Bronchial epithelial cell (primary cell): ENCODE results near the gene CDH13. TPM values are rescaled to one million over a fixed set of nuclear protein-coding genes. Genes with fewer than 3 reads are reported as not detected.

ENCODE experiments used
- DNase-seq: peaks from one replicate; pipeline ENCODE4 v3.0.0-alpha.2; 2010; ENCODE audit warnings: low read depth
- FAIRE-seq: peaks from 2 replicates; lab custom pipeline; 2011; peaks lifted over from hg19 to GRCh38; lab: Jason Lieb, UNC
- H3K27me3 ChIP-seq: 2 replicates; pipeline ENCODE4 v1.5.1; 2011; ENCODE audit warnings: low read length; ENCODE audit not compliant: control insufficient read depth, insufficient read depth
- H3K36me3 ChIP-seq: 2 replicates; pipeline ENCODE4 v1.5.1; 2011; ENCODE audit warnings: low read length; ENCODE audit not compliant: control insufficient read depth, insufficient read depth
- H3K4me3 ChIP-seq: 2 replicates; pipeline ENCODE4 v1.5.1; 2011; ENCODE audit warnings: mild to moderate bottlenecking, low read depth, low read length, control low read depth
- total RNA-seq: library from RNA; depleted of rRNA; stranded (reverse); fragments of >200 nt; gene quantifications from 2 replicates; pipeline ENCODE4 v1.2.1, GENCODE V29; 2014
- TF ChIP-seq, protein P1 (sequence below): IDR thresholded peaks from 2 replicates; pipeline ENCODE4 v1.5.1; 2011; ENCODE audit warnings: mild to moderate bottlenecking, moderate library complexity, low read length, control low read depth, inconsistent platforms; ENCODE audit not compliant: insufficient read depth, severe bottlenecking

The CDH13 gene
- total RNA-seq, 1 donor from 2014 or later: 31.3 TPM

DNA sequence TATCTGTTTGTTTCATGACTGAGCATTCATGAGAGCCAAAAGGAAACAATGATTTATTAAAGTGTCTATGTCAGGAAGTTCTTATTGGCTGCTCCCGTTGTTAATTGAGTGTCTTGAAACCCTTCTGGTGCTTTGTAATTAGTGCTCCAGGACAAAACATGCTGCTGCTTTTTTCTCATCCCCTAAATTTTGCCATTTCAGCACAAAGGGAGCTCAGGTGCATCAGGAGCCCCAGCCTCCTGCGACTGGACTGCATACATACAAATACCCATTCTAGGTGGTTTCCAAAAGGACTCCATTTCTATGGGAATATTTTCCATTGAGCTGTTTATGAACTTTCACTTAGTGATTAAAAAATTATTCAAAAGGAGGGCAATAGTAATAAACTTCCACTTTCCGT is 354.0 kb downstream of the CDH13 start:
- H3K36me3 ChIP-seq: no peaks in the 10 kb centered on the region
- TF ChIP-seq, protein P1, sequence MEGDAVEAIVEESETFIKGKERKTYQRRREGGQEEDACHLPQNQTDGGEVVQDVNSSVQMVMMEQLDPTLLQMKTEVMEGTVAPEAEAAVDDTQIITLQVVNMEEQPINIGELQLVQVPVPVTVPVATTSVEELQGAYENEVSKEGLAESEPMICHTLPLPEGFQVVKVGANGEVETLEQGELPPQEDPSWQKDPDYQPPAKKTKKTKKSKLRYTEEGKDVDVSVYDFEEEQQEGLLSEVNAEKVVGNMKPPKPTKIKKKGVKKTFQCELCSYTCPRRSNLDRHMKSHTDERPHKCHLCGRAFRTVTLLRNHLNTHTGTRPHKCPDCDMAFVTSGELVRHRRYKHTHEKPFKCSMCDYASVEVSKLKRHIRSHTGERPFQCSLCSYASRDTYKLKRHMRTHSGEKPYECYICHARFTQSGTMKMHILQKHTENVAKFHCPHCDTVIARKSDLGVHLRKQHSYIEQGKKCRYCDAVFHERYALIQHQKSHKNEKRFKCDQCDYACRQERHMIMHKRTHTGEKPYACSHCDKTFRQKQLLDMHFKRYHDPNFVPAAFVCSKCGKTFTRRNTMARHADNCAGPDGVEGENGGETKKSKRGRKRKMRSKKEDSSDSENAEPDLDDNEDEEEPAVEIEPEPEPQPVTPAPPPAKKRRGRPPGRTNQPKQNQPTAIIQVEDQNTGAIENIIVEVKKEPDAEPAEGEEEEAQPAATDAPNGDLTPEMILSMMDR: no peak
- DNase-seq (no peak), FAIRE-seq (no peak)
- H3K27me3 ChIP-seq: no peaks in the 10 kb centered on the region
- no peak overlapping the region for H3K4me3 ChIP-seq

DNA sequence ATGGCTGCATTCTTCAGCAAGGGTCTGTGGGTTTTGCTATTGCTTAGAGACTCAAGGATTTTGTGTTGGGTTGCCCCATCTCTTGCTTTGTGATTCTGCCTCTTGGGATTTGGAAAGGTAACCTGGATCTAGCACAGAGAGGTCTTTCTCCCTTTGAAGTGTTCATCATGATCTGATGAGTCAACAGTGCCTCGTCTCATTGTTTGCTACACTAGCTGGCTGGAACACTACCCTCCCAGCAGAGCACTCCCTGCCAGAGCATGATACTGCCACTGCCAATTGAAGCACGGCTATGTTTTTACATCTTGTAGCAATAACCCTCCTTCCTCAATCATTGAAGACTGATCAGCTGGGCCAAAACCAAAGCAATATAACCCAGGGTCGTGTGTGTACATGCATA is 361.0 kb downstream of the CDH13 start:
- H3K36me3 ChIP-seq: no peaks in the 10 kb centered on the region
- peak; percentile 54 for DNase-seq
- TF ChIP-seq, protein P1: no peak
- H3K4me3 ChIP-seq: no peak overlapping the region
- FAIRE-seq: no peak
- H3K27me3 ChIP-seq: no peaks in the 10 kb centered on the region

DNA sequence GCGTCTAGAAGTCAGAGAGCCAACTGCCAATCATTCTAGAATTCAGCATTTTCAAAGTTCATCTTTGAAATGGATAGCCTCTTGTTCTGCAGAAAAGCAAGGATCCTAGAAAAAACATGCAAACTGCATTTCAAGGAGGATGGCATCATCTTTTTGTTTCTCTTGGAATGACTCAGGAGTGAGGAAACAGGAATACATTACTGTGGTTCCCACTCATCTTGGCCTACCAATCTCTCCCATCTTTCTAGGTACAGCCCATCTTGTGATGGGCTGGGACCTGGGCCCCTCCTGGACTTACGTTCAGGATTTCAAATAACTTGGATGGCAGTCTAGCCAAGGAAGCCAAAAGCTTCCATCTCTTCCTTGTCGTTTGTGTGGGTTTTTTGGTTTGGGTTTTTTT is 363.4 kb downstream of the CDH13 start:
- FAIRE-seq (no peak), DNase-seq (peak; percentile 48)
- Histone ChIP-seq H3K36me3 (no peaks in the 10 kb centered on the region), H3K27me3 (no peaks in the 10 kb centered on the region), H3K4me3 (no peak overlapping the region)
- TF ChIP-seq, protein P1: no peak

DNA sequence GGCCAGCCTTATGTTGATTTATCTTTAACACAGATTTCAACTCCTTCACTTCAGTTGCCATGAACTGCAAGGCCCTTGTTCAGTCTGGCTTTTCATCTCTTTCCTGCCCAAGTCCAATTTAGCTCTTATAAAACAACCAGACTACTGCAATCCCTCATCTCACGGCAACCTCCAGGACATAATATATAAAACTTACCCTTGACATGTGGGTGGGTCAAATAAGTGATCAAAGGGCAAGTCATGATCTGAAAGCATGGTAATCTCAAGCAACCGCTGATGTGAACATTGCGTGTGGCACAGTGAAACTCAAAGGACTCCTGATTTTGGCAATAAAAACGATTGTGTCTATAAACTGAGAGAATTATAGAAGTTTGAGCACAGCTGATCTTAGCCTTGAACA is 364.6 kb downstream of the CDH13 start:
- DNase-seq: no peak
- TF ChIP-seq, protein P1: no peak
- H3K36me3 ChIP-seq: no peaks in the 10 kb centered on the region
- no peak overlapping the region for H3K4me3 ChIP-seq
- no peak for FAIRE-seq
- H3K27me3 ChIP-seq: no peaks in the 10 kb centered on the region

DNA sequence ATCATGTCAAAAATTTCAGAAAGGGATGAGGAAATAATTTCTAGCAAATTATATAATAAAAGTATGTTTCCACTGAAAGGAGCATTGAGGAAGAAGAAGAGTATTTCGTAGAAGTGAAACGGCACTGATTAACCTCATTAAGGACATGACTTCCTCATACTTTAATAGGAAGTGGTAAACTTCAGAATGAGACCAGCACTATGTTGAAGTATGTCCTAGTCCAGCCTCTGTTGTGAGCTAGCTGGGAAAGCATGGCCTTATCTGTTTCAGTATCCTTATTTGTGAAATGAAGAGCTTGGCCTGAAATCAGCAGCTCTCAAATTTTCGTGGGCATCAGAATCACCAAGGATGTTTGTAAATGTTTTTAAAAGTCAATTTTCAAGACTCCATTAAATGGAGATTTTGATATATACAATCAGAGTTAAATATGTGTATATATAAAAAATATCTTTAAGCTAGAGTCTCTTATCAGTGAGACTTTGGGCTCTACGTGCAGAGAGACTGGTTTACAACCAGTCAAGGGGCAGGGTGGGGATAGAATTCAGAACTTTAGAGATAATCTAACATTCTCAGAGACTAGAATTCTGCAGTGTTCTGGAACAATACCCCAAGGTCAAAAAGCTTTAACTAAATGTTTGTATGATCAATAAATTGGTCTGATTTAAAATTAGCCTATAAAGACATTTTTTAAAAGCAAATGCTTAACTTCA is 365.4 kb downstream of the CDH13 start:
- DNase-seq: no peak
- Histone ChIP-seq H3K4me3 (no peak overlapping the region), H3K36me3 (no peaks in the 10 kb centered on the region), H3K27me3 (no peaks in the 10 kb centered on the region)
- TF ChIP-seq, protein P1: no peak
- FAIRE-seq: no peak

- TF ChIP-seq, protein P1: no peak
- DNase-seq (no peak), FAIRE-seq (no peak)
- Histone ChIP-seq H3K27me3 (no peaks in the 10 kb centered on the region), H3K4me3 (no peak overlapping the region), H3K36me3 (no peaks in the 10 kb centered on the region)
Observed at GRCh38 chr16:82992786-82993185, 366.0 kb downstream of the CDH13 start.
